ENCODE measurements around the gene LUC7L3. TPM values are rescaled to one million over a fixed set of nuclear protein-coding genes. Genes with fewer than 3 reads are reported as not detected.

LUC7L3 gene
- total RNA-seq, 1 experiment from 2014 or later, result 185 TPM

- Histone ChIP-seq H3K9me3 (ENCODE audit: low read depth, low read length, poor library complexity, severe bottlenecking) (no peaks in the 10 kb centered on the region), H3K4me1 (ENCODE audit: insufficient read depth, low read length, poor library complexity, severe bottlenecking) (no peaks in the 10 kb centered on the region), H3K27me3 (replicated peaks; ENCODE audit: insufficient read depth, low read depth, low read length, poor library complexity) (no peaks in the 10 kb centered on the region), H3K36me3 (ENCODE audit: insufficient read depth, low read length, poor library complexity, severe bottlenecking) (no peaks in the 10 kb centered on the region), H3K4me3 (ENCODE audit: low read depth, low read length, poor library complexity, severe bottlenecking) (no peak overlapping the region), H3K27ac (ENCODE audit: low read depth, low read length, poor library complexity, severe bottlenecking) (no peak overlapping the region)
- intact Hi-C loops (cut with micrococcal nuclease; ENCODE audit: unreplicated experiment), result no loop called here
- ChIA-PET CTCF (no interaction called here), POLR2A (ENCODE audit: low non-redundant PET) (no interaction called here)
- TF ChIP-seq EZH2 (IDR thresholded peaks at IDR 0.05; ENCODE audit: borderline replicate concordance, low read depth, low read length, poor library complexity, severe bottlenecking) (no peak), CTCF (conservative IDR thresholded peaks at IDR 0.05; ENCODE audit: low read depth, low read length) (no peak)
- DNase-seq (ENCODE audit: low spot score), result no peak
- no TSS peak for BruUV-seq (replicated peaks)
Observed at GRCh38 chr17:50805486-50805885, 86.1 kb downstream of the LUC7L3 start.

Small RNAs within 50 kb of the gene (microRNA-seq; reads per million reads assigned to microRNA genes)
- gene MIR8059, result not detected

Other genes with a start within 250 kb of the LUC7L3 start
- gene RSAD1, start 240.7 kb upstream of the LUC7L3 start, total RNA-seq (2021), result 44.3 and 48.4 TPM in 2 replicates
- gene MYCBPAP, start 211.2 kb upstream of the LUC7L3 start, total RNA-seq (2021), result 0.92 and 1.2 TPM in 2 replicates
- 0.09 TPM in 1 of 2 replicates, not detected in the other for gene EPN3, start 186.9 kb upstream of the LUC7L3 start, total RNA-seq (2021)
- 11.1 and 16.5 TPM in 2 replicates for gene SPATA20, start 172.4 kb upstream of the LUC7L3 start, total RNA-seq (2021)
- gene CACNA1G, start 158.9 kb upstream of the LUC7L3 start, total RNA-seq (2021), result 7.1 and 10.8 TPM in 2 replicates
- 0.56 and 1.2 TPM in 2 replicates for gene ABCC3, start 84.7 kb upstream of the LUC7L3 start, total RNA-seq (2021)
- 54.2 and 61.3 TPM in 2 replicates for gene ANKRD40, start 11.7 kb upstream of the LUC7L3 start, total RNA-seq (2021)
- not detected in 2 replicates for gene ANKRD40CL, start 47.9 kb downstream of the LUC7L3 start, total RNA-seq (2021)
- gene WFIKKN2, start 116.0 kb downstream of the LUC7L3 start, total RNA-seq (2021), result not detected in 2 replicates
- gene TOB1, start 146.8 kb downstream of the LUC7L3 start, total RNA-seq (2021), result 19.3 and 24.4 TPM in 2 replicates